Suprapubic skin (tissue), 4 donors: ENCODE results near the gene MYL4.

ENCODE experiments used
- CTCF ChIP-seq, 2 donors: fragments of 200-600 bp in 1 of 2; fragments of 450-650 bp in 1 of 2; sonication (generic) in 1 of 2; IDR thresholded peaks; one replicate each; pipeline ENCODE4 v1.5.1; 2016 to 2019; ENCODE audit warnings: antibody characterized with exemption in 2 of 2, mild to moderate bottlenecking in 1 of 2, moderate library complexity in 1 of 2
- POLR2A ChIP-seq, 2 donors: fragments of 450-650 bp; IDR thresholded peaks; one replicate each; pipeline ENCODE4 v1.6.1; 2017; ENCODE audit warnings: antibody characterized with exemption in 2 of 2, mild to moderate bottlenecking in 2 of 2, moderate library complexity in 2 of 2
- POLR2AphosphoS5 ChIP-seq, 3 donors: sonication (generic); formaldehyde crosslinking; IDR thresholded peaks; one replicate each; pipeline ENCODE4 v1.6.1; 2017; ENCODE audit warnings: antibody characterized with exemption in 3 of 3

GRCh38 chr17:47209499-47209898, 351 bp downstream of the MYL4 start:
- TF ChIP-seq CTCF (IDR thresholded peaks at IDR 0.05) (no peak), POLR2A (IDR thresholded peaks at IDR 0.05) (no peak), POLR2AphosphoS5 (IDR thresholded peaks at IDR 0.05) (no peak)
